ENCODE results near the gene TMEM131L.
"Not testable (repeated sequence)": the region's sequence is repeated elsewhere in the genome, so short reads cannot be mapped to it uniquely, and the experiment has no call there.

TMEM131L gene

GRCh38 chr4:153448003-153448731 is 18.0 kb upstream of the TMEM131L start:
- Histone ChIP-seq H3K4me3 (ENCODE audit: low read depth, low read length, poor library complexity, severe bottlenecking) (no peak overlapping the region), H3K27ac (ENCODE audit: low read depth, low read length, poor library complexity, severe bottlenecking) (no peak overlapping the region), H3K36me3 (ENCODE audit: insufficient read depth, low read length) (no peaks in the 10 kb centered on the region), H3F3A (ENCODE audit: insufficient read depth, low read length) (no peaks in the 10 kb centered on the region), H3K9me2 (ENCODE audit: low read depth, low read length) (no peaks in the 10 kb centered on the region), H3K79me2 (ENCODE audit: insufficient read depth, low read length) (no peaks in the 10 kb centered on the region), H3K27me3 (ENCODE audit: insufficient read depth, low read length) (no peaks in the 10 kb centered on the region), H2AFZ (ENCODE audit: low read length) (no peak overlapping the region; the same call in 1 of the 2 replicates), H3K9me3 (ENCODE audit: low read length) (no peaks in the 10 kb centered on the region), H3K4me2 (ENCODE audit: low read length) (no peak overlapping the region), H4K20me1 (ENCODE audit: insufficient read depth, low read length) (no peaks in the 10 kb centered on the region), H3K9ac (ENCODE audit: low read length) (no peak overlapping the region), H3K4me1 (ENCODE audit: insufficient read depth, low read length, severe bottlenecking) (peaks cover 32% of the 10 kb centered on the region)
- no peak for TF ChIP-seq EZH2 (IDR thresholded peaks at IDR 0.05; ENCODE audit: borderline replicate concordance, low read length)

GRCh38 chr4:153449338-153449737 is 16.8 kb upstream of the TMEM131L start:
- Histone ChIP-seq H4K20me1 (ENCODE audit: insufficient read depth, low read length) (no peaks in the 10 kb centered on the region), H3K9me3 (ENCODE audit: low read length) (no peaks in the 10 kb centered on the region), H3K27ac (ENCODE audit: low read depth, low read length, poor library complexity, severe bottlenecking) (no peak overlapping the region), H3K4me1 (ENCODE audit: insufficient read depth, low read length, severe bottlenecking) (peaks cover 26% of the 10 kb centered on the region), H2AFZ (ENCODE audit: low read length) (no peak overlapping the region), H3K9me2 (ENCODE audit: low read depth, low read length) (no peaks in the 10 kb centered on the region), H3K27me3 (ENCODE audit: insufficient read depth, low read length) (no peaks in the 10 kb centered on the region), H3K79me2 (ENCODE audit: insufficient read depth, low read length) (no peaks in the 10 kb centered on the region), H3K4me3 (ENCODE audit: low read depth, low read length, poor library complexity, severe bottlenecking) (no peak overlapping the region), H3K9ac (ENCODE audit: low read length) (no peak overlapping the region), H3K36me3 (ENCODE audit: insufficient read depth, low read length) (no peaks in the 10 kb centered on the region), H3F3A (ENCODE audit: insufficient read depth, low read length) (no peaks in the 10 kb centered on the region), H3K4me2 (ENCODE audit: low read length) (no peak overlapping the region)
- no peak for TF ChIP-seq EZH2 (IDR thresholded peaks at IDR 0.05; ENCODE audit: borderline replicate concordance, low read length)
- no peak for TF ChIP-seq CTCF (IDR thresholded peaks at IDR 0.05; ENCODE audit: low read length)

- Histone ChIP-seq H3K4me3 (ENCODE audit: low read depth, low read length, poor library complexity, severe bottlenecking) (no peak overlapping the region), H3K36me3 (ENCODE audit: insufficient read depth, low read length) (no peaks in the 10 kb centered on the region), H3K9ac (ENCODE audit: low read length) (no peak overlapping the region), H3K9me2 (ENCODE audit: low read depth, low read length) (no peaks in the 10 kb centered on the region), H2AFZ (ENCODE audit: low read length) (no peak overlapping the region), H3K4me2 (ENCODE audit: low read length) (peak overlapping the region; percentile 20; the same call in 1 of the 2 replicates), H3K4me1 (ENCODE audit: insufficient read depth, low read length, severe bottlenecking) (peaks cover 31% of the 10 kb centered on the region), H4K20me1 (ENCODE audit: insufficient read depth, low read length) (no peaks in the 10 kb centered on the region), H3F3A (ENCODE audit: insufficient read depth, low read length) (no peaks in the 10 kb centered on the region), H3K9me3 (ENCODE audit: low read length) (no peaks in the 10 kb centered on the region), H3K27me3 (ENCODE audit: insufficient read depth, low read length) (no peaks in the 10 kb centered on the region), H3K79me2 (ENCODE audit: insufficient read depth, low read length) (no peaks in the 10 kb centered on the region), H3K27ac (ENCODE audit: low read depth, low read length, poor library complexity, severe bottlenecking) (peak overlapping the region; percentile 36)
- TF ChIP-seq EZH2 (IDR thresholded peaks at IDR 0.05; ENCODE audit: borderline replicate concordance, low read length), result no peak
- TF ChIP-seq CTCF (IDR thresholded peaks at IDR 0.05; ENCODE audit: low read length), result no peak
Measured at GRCh38 chr4:153450544-153450917, 15.6 kb upstream of the TMEM131L start.

GRCh38 chr4:153451145-153451544 is 15.0 kb upstream of the TMEM131L start:
- not testable (repeated sequence) for H3K4me3 ChIP-seq (ENCODE audit: low read depth, low read length, poor library complexity, severe bottlenecking); H3K4me2 ChIP-seq (ENCODE audit: low read length)

More at GRCh38 chr4:153451145-153451544, 15.0 kb upstream of the TMEM131L start:
- not testable (repeated sequence) for H3F3A ChIP-seq (ENCODE audit: insufficient read depth, low read length); H3K27me3 ChIP-seq (ENCODE audit: insufficient read depth, low read length); H2AFZ ChIP-seq (ENCODE audit: low read length); H3K79me2 ChIP-seq (ENCODE audit: insufficient read depth, low read length); H4K20me1 ChIP-seq (ENCODE audit: insufficient read depth, low read length); H3K27ac ChIP-seq (ENCODE audit: low read depth, low read length, poor library complexity, severe bottlenecking); H3K9me2 ChIP-seq (ENCODE audit: low read depth, low read length); H3K9me3 ChIP-seq (ENCODE audit: low read length); H3K9ac ChIP-seq (ENCODE audit: low read length); H3K36me3 ChIP-seq (ENCODE audit: insufficient read depth, low read length)
- peaks cover 31% of the 10 kb centered on the region for H3K4me1 ChIP-seq (ENCODE audit: insufficient read depth, low read length, severe bottlenecking)

All from OCI-LY1 (cell line).